HG03159 (cell line): Measurements from ENCODE around the gene PLEKHG1.
A peak's percentile ranks its signal among the peaks of the same experiment; 100 is the strongest.

Source experiments
- ATAC-seq: cut with Tn5 transposase; IDR thresholded peaks from one replicate; pipeline ENCODE4 v1.9.1; 2021; ENCODE audit warnings: mild to moderate bottlenecking, moderate library complexity; ENCODE audit not compliant: unreplicated experiment

Gene PLEKHG1

GRCh38 chr6:150617496-150618460, 18.1 kb downstream of the PLEKHG1 start:
- ATAC-seq, result no peak

- no peak for ATAC-seq
These were observed 19.6 kb downstream of the PLEKHG1 start for GRCh38 chr6:150619275-150619674.

- no peak for ATAC-seq
These were observed 20.6 kb downstream of the PLEKHG1 start for GRCh38 chr6:150620244-150620643.

GRCh38 chr6:150620763-150621162, 21.1 kb downstream of the PLEKHG1 start:
- no peak for ATAC-seq

GRCh38 chr6:150622476-150622875, 22.8 kb downstream of the PLEKHG1 start:
- no peak for ATAC-seq

GRCh38 chr6:150622941-150623874, 23.5 kb downstream of the PLEKHG1 start:
- ATAC-seq, result peak; percentile 98

GRCh38 chr6:150624191-150624590, 24.5 kb downstream of the PLEKHG1 start:
- ATAC-seq, result no peak

GRCh38 chr6:150625927-150626326, 26.2 kb downstream of the PLEKHG1 start:
- ATAC-seq, result no peak

- ATAC-seq, result no peak
These were observed 27.5 kb downstream of the PLEKHG1 start for GRCh38 chr6:150627154-150627553.

GRCh38 chr6:150627585-150628025, 27.9 kb downstream of the PLEKHG1 start:
- ATAC-seq, result no peak

GRCh38 chr6:150628908-150629307, 29.2 kb downstream of the PLEKHG1 start:
- ATAC-seq, result no peak

- ATAC-seq, result no peak
These were observed 31.7 kb downstream of the PLEKHG1 start for GRCh38 chr6:150631283-150631983.

- no peak for ATAC-seq
These were observed 32.4 kb downstream of the PLEKHG1 start for GRCh38 chr6:150631984-150632642.

- ATAC-seq, result peak; percentile 60
These were observed 33.2 kb downstream of the PLEKHG1 start for GRCh38 chr6:150632785-150633485.

- peak; percentile 29 for ATAC-seq
These were observed 33.8 kb downstream of the PLEKHG1 start for GRCh38 chr6:150633486-150633834.

GRCh38 chr6:150634176-150634963, 34.7 kb downstream of the PLEKHG1 start:
- no peak for ATAC-seq

GRCh38 chr6:150634964-150635292, 35.2 kb downstream of the PLEKHG1 start:
- ATAC-seq, result no peak

- ATAC-seq, result no peak
These were observed 36.3 kb downstream of the PLEKHG1 start for GRCh38 chr6:150635906-150636514.

GRCh38 chr6:150636808-150637207, 37.1 kb downstream of the PLEKHG1 start:
- no peak for ATAC-seq
